SH-SY5Y (cell line): ENCODE results near the gene POU2F1.

Experiments used
- GATA2 ChIP-seq: IDR thresholded peaks from 2 replicates; pipeline ENCODE4 v1.6.1; 2011; ENCODE audit warnings: mild to moderate bottlenecking, low read depth, low read length
- GATA3 ChIP-seq: IDR thresholded peaks from 2 replicates; pipeline ENCODE4 v1.6.1; 2011; ENCODE audit warnings: low read depth, mild to moderate bottlenecking, low read length, moderate library complexity

DNA sequence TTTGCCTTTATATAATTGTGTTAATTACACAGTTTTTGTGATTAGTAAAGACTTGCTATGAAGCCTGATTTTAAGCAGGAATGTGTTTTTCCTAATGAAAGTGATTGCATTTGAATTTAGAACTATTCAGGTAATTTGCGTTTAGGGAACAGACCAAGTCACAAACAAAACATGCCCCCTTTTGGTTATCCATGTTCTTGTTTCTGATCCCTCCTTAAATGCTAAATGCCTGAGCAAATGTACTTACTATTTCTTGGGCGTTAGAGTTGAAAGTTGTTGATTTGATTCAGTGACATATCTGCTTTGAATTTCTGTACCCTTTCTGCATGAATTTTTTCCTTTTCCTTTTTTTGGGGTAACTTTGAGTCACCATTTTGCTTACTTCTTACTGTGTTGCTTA, 5.2 kb downstream of the POU2F1 start:
- TF ChIP-seq GATA2 (no peak), GATA3 (no peak)
